Bronchial epithelial cell (primary cell): ENCODE data around the gene ERI2. TPM values are rescaled to one million over a fixed set of nuclear protein-coding genes. Genes with fewer than 3 reads are reported as not detected.
A peak's percentile ranks its signal among the peaks of the same experiment; 100 is the strongest.

Experiments used
- DNase-seq: peaks from one replicate; pipeline ENCODE4 v3.0.0-alpha.2; 2010; ENCODE audit warnings: low read depth
- FAIRE-seq: peaks from 2 replicates; lab custom pipeline; 2011; peaks lifted over from hg19 to GRCh38; lab: Jason Lieb, UNC
- H3K27me3 ChIP-seq: 2 replicates; pipeline ENCODE4 v1.5.1; 2011; ENCODE audit warnings: low read length; ENCODE audit not compliant: control insufficient read depth, insufficient read depth
- H3K36me3 ChIP-seq: 2 replicates; pipeline ENCODE4 v1.5.1; 2011; ENCODE audit warnings: low read length; ENCODE audit not compliant: control insufficient read depth, insufficient read depth
- H3K4me3 ChIP-seq: 2 replicates; pipeline ENCODE4 v1.5.1; 2011; ENCODE audit warnings: mild to moderate bottlenecking, low read depth, low read length, control low read depth
- CTCF ChIP-seq: IDR thresholded peaks from 2 replicates; pipeline ENCODE4 v1.5.1; 2011; ENCODE audit warnings: mild to moderate bottlenecking, moderate library complexity, low read length, control low read depth, inconsistent platforms; ENCODE audit not compliant: insufficient read depth, severe bottlenecking
- total RNA-seq: library from RNA; depleted of rRNA; stranded (reverse); fragments of >200 nt; gene quantifications from 2 replicates; pipeline ENCODE4 v1.2.1, GENCODE V29; 2014

The ERI2 gene, protein sequence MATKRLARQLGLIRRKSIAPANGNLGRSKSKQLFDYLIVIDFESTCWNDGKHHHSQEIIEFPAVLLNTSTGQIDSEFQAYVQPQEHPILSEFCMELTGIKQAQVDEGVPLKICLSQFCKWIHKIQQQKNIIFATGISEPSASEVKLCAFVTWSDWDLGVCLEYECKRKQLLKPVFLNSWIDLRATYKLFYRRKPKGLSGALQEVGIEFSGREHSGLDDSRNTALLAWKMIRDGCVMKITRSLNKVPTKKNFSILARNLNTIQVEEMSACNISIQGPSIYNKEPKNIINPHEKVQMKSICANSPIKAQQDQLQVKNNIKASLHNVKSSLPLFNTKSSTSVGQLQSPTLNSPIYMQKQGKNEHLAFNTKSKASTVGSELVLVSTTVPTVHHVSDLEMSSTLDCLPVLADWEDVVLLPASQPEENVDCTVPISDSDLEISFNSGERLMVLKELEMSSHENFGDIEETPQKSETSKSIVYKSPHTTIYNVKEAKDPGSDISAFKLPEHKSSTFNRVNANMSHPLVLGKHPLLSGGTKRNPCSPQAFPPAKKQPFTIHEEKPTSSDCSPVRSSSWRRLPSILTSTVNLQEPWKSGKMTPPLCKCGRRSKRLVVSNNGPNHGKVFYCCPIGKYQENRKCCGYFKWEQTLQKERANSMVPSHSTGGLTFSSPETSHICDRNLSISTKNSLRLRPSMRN
- total RNA-seq = 16.6 and 25.6 TPM in 2 replicates

- H3K36me3 ChIP-seq = peaks cover 1% of the 10 kb centered on the region
- peak within 1 kb of the TSS; percentile 91 for H3K4me3 ChIP-seq
- no peak for FAIRE-seq
- peak; percentile 74 for TF ChIP-seq CTCF
- DNase-seq = peak; percentile 89
- H3K27me3 ChIP-seq = no peaks in the 10 kb centered on the region
Observed at GRCh38 chr16:20806168-20807050, at the start of gene ERI2, which contains the start of gene REXO5. ERI2 (minus strand) TSS chr16:20806472; CDS start chr16:20806430, 42 bp downstream. REXO5 (plus strand) TSS chr16:20806527; CDS start chr16:20806954, 427 bp downstream.

DNA sequence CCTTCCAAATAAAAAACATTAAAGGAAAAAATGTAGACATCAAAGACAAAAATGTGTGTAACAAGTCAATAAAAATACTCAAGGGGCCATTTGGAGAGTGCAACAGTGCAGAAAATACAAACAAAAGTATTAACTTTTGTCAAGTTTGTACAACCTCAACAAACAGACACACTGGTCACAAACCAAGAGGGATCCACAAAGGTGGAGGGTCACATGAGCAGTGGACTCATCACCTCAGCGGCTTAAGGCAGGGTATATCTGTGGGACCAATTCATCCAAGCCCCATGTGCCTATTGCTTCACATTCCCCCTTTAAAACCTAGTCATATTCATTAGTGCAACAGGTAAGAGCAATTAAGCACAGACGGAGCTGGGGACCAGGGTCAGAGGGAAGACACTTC lies 48.7 kb upstream of the ERI2 start:
- TF ChIP-seq CTCF = no peak
- no peak for FAIRE-seq
- DNase-seq = no peak
- Histone ChIP-seq H3K4me3 (no peak overlapping the region), H3K27me3 (no peaks in the 10 kb centered on the region), H3K36me3 (peaks cover 2% of the 10 kb centered on the region)

GRCh38 chr16:20853981-20854620 lies 47.8 kb upstream of the ERI2 start:
- TF ChIP-seq CTCF = no peak
- no peaks in the 10 kb centered on the region for H3K36me3 ChIP-seq
- H3K4me3 ChIP-seq = no peak overlapping the region
- H3K27me3 ChIP-seq = no peaks in the 10 kb centered on the region
- FAIRE-seq (no peak), DNase-seq (peak; percentile 42)

GRCh38 chr16:20853143-20853542 lies 46.9 kb upstream of the ERI2 start:
- no peak for DNase-seq
- no peak for FAIRE-seq
- Histone ChIP-seq H3K4me3 (no peak overlapping the region), H3K27me3 (no peaks in the 10 kb centered on the region), H3K36me3 (no peaks in the 10 kb centered on the region)
- TF ChIP-seq CTCF = no peak

- Histone ChIP-seq H3K27me3 (no peaks in the 10 kb centered on the region), H3K4me3 (no peak overlapping the region), H3K36me3 (no peaks in the 10 kb centered on the region)
- TF ChIP-seq CTCF = no peak
- DNase-seq (peak; percentile 85), FAIRE-seq (no peak)
Observed at GRCh38 chr16:20851601-20852000, 45.3 kb upstream of the ERI2 start.
